Colonic mucosa (tissue), 4 donors: ENCODE measurements around the gene MED28. TPM values are rescaled to one million over a fixed set of nuclear protein-coding genes. Genes with fewer than 3 reads are reported as not detected.
"Not testable (repeated sequence)": the region's sequence is repeated elsewhere in the genome, so short reads cannot be mapped to it uniquely, and the experiment has no call there.

Source experiments
- DNase-seq: peaks from one replicate; pipeline ENCODE4 v3.0.0-alpha.2; 2020
- H3K27ac ChIP-seq: fragments of 200-600 bp; one replicate; pipeline ENCODE4 v1.8.0; 2021
- H3K27me3 ChIP-seq: fragments of 200-600 bp; one replicate; pipeline ENCODE4 v1.8.0; 2021
- H3K36me3 ChIP-seq: fragments of 200-600 bp; one replicate; pipeline ENCODE4 v1.8.0; 2021
- H3K4me1 ChIP-seq: fragments of 200-600 bp; one replicate; pipeline ENCODE4 v1.8.0; 2021; ENCODE audit warnings: mild to moderate bottlenecking
- H3K4me3 ChIP-seq: fragments of 200-600 bp; one replicate; pipeline ENCODE4 v1.8.0; 2021
- H3K9ac ChIP-seq, 2 donors: one replicate each; pipeline ENCODE4 v1.7.0; 2013; ENCODE audit warnings: control low read depth in 2 of 2, low read depth in 2 of 2, low read length in 2 of 2
- H3K9me3 ChIP-seq: fragments of 200-600 bp; one replicate; pipeline ENCODE4 v1.8.0; 2021
- intact Hi-C: fragments of 100-400 bp; cut with DNase I; formaldehyde crosslinking; loops from one replicate; pipeline ENCODE4 v1.14.1; 2022
- total RNA-seq, 2 donors: library from RNA; stranded (reverse); fragmentation: NEBNext Ultra II Directional in 1 of 2; extraction: Animal tissue kit (Norgen Biotek cat#: 25700) in 1 of 2; gene quantifications; one replicate each; pipeline ENCODE4 v1.2.1, GENCODE V29; 2021
- TF ChIP-seq, protein P1 (sequence below): fragments of 200-600 bp; IDR thresholded peaks from one replicate; pipeline ENCODE4 v1.8.0; 2022; ENCODE audit warnings: antibody characterized with exemption, mild to moderate bottlenecking
- donor health status: healthy.
- donor health status: DM: no; HTN: no; CAD: no.
- donor health status: DM: no; HTN: no; CAD: no.

MED28 gene, protein sequence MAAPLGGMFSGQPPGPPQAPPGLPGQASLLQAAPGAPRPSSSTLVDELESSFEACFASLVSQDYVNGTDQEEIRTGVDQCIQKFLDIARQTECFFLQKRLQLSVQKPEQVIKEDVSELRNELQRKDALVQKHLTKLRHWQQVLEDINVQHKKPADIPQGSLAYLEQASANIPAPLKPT
- total RNA-seq = 10 to 100 TPM; 36.7 to 48.1 TPM

DNA sequence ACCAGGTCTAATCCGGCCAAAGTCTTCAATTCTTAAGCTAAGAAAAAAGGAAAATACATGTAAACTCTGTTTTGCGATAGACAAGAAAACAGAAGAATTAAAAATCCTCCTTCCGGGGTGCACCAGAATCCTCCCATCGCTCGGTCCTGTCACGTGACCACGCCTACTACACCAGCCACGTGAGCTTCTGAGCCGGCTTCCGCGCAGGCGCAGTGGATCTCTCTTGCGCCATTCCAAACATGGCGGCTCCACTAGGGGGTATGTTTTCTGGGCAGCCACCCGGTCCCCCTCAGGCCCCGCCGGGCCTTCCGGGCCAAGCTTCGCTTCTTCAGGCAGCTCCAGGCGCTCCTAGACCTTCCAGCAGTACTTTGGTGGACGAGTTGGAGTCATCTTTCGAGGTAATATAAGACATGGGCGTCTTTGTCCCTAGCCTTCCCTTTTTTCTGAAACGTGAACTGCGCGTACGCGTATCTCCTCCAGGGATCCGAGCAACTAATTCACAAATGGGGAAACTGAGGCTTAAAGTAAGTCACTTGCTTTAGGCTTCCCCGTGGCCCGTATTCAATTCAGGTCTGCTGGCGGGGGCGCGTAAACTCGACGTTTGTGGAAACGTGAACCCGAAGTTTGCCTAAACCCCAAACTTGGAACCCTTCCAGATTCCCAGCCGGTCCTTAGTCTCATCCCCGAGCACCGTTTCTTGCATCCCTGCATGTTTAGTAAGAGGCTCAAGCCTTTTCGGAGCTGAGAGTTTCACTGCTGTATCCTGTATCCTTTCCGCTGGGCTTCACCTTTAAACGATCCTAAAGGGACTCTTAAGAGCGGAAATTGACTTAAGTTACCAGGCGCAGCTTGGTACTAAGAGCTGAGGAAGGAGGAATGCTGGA lies at the start of gene MED28:
Gene MED28, plus strand, starts transcription at position 226 of the 884 bp plus-strand sequence. Its CDS starts 14 bp downstream, at position 240.
- TF ChIP-seq, protein P1, sequence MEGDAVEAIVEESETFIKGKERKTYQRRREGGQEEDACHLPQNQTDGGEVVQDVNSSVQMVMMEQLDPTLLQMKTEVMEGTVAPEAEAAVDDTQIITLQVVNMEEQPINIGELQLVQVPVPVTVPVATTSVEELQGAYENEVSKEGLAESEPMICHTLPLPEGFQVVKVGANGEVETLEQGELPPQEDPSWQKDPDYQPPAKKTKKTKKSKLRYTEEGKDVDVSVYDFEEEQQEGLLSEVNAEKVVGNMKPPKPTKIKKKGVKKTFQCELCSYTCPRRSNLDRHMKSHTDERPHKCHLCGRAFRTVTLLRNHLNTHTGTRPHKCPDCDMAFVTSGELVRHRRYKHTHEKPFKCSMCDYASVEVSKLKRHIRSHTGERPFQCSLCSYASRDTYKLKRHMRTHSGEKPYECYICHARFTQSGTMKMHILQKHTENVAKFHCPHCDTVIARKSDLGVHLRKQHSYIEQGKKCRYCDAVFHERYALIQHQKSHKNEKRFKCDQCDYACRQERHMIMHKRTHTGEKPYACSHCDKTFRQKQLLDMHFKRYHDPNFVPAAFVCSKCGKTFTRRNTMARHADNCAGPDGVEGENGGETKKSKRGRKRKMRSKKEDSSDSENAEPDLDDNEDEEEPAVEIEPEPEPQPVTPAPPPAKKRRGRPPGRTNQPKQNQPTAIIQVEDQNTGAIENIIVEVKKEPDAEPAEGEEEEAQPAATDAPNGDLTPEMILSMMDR = no peak
- DNase-seq = peak; percentile 97
- H3K36me3 ChIP-seq = no peaks in the 10 kb centered on the region
- H3K9ac ChIP-seq = peak within 1 kb of the TSS; percentile 86 to 98
- no peaks in the 10 kb centered on the region for H3K27me3 ChIP-seq
- intact Hi-C loops = loop anchor here (10.0 kb wide), 1 partner anchor 190 kb away; no protein-coding TSS in a partner anchor
- H3K4me3 ChIP-seq = peak within 1 kb of the TSS; percentile 82
- peaks cover 10% of the 10 kb centered on the region for H3K4me1 ChIP-seq
- H3K27ac ChIP-seq = peak within 1 kb of the TSS; percentile 46
- no peaks in the 10 kb centered on the region for H3K9me3 ChIP-seq

DNA sequence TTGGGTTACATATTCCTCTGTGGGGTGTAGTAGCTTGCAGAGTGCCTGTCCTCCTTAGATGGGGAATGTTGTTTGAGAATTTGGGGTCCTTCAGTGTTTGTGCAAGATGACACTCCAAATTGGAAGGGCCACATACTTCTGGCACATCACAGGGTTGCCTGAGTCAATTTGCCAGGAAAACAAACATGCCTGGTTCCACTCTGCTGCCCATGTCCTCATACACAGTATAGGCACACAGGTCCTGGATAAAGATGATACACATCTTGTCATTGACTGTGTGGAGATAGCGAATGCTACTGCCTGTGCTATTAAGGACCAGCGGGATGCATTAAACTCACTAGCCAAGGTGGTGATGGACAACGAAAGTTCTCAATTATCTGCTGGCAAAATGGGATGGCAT lies 48.6 kb upstream of the MED28 start:
- Histone ChIP-seq H3K9me3 (no peaks in the 10 kb centered on the region), H3K36me3 (no peaks in the 10 kb centered on the region), H3K27ac (no peak overlapping the region), H3K9ac (no peak overlapping the region), H3K4me1 (no peaks in the 10 kb centered on the region), H3K27me3 (no peaks in the 10 kb centered on the region), H3K4me3 (no peak overlapping the region)
- intact Hi-C loops = no loop called here
- TF ChIP-seq, protein P1 = no peak
- no peak for DNase-seq

DNA sequence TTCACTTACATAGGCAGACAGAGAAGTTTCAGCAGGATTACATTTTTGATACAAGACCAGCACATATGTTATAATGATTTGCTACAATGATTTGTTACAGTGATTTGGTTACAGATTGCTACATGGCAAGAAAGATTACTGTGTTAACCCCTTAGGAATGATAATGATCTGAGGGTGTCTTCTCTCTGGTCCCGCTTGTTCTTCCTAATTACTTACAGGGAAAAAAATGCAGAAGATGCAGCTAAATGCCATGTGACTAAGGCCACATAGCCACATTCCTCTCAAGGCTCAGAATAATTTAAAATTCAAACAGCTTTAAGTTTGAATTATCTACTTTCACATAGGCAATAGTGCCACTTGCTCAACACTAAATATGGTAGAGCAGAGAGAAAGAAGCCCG lies 47.2 kb upstream of the MED28 start:
- intact Hi-C loops = no loop called here
- H3K27me3 ChIP-seq = no peaks in the 10 kb centered on the region
- H3K4me1 ChIP-seq = no peaks in the 10 kb centered on the region
- H3K27ac ChIP-seq = no peak overlapping the region
- DNase-seq = no peak
- TF ChIP-seq, protein P1 = no peak
- H3K4me3 ChIP-seq = no peak overlapping the region
- H3K36me3 ChIP-seq = no peaks in the 10 kb centered on the region
- no peak overlapping the region for H3K9ac ChIP-seq
- H3K9me3 ChIP-seq = no peaks in the 10 kb centered on the region

DNA sequence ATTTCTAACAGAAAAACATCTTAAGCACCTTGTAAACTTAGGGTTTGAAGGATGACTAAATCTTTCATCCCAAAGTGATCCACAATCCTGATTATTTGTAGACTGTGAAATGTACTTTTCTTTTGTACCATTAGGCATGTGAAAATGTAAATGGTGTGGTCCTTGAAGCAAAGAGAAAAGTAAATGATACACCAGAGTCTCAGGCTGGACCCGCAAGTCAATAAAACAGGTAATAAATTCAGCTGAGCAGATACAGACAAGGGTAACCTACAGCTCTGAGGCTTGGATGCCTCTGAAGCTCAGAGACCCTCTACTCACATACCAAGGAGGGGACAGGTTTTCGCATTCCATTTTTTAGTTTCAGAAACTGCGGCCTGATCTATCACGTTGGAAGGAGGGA lies 40.2 kb upstream of the MED28 start:
- Histone ChIP-seq H3K36me3 (no peaks in the 10 kb centered on the region), H3K9me3 (no peaks in the 10 kb centered on the region)

DNA sequence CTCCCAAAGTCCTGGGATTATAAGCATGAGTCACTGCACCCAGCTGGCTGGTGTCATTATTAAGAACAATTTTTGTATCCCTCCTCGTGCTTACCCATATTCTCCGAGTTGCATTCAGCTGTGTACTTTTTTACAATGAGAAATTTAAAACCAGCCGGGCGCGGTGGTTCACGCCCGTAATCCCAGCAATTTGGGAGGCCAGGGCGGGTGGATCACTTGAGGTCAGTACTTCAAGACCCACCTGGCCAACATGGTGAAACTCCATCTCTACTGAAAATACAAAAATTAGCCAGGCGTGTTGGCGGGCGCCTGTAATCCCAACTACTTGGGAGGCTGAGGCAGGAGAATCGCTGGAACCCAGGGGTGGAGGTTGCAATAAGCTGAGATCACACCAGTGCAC lies 39.3 kb upstream of the MED28 start:
- intact Hi-C loops, H3K4me3 ChIP-seq, H3K36me3 ChIP-seq, H3K9me3 ChIP-seq, H3K4me1 ChIP-seq, H3K9ac ChIP-seq, H3K27me3 ChIP-seq, H3K27ac ChIP-seq, DNase-seq: not testable (repeated sequence)

More for the DNA sequence above, 40.2 kb upstream of the MED28 start:
- intact Hi-C loops = no loop called here
- Histone ChIP-seq H3K9ac (no peak overlapping the region), H3K4me3 (no peak overlapping the region), H3K27me3 (no peaks in the 10 kb centered on the region), H3K27ac (no peak overlapping the region), H3K4me1 (no peaks in the 10 kb centered on the region)
- TF ChIP-seq, protein P1 = no peak
- DNase-seq = no peak
